EH (cell line): Measurements from ENCODE around the gene GJC2.
A peak's percentile ranks its signal among the peaks of the same experiment; 100 is the strongest.

Source experiments
- DNase-seq: peaks from one replicate; pipeline ENCODE4 v3.0.0-alpha.2; 2015; ENCODE audit warnings: low read depth

The GJC2 gene

DNA sequence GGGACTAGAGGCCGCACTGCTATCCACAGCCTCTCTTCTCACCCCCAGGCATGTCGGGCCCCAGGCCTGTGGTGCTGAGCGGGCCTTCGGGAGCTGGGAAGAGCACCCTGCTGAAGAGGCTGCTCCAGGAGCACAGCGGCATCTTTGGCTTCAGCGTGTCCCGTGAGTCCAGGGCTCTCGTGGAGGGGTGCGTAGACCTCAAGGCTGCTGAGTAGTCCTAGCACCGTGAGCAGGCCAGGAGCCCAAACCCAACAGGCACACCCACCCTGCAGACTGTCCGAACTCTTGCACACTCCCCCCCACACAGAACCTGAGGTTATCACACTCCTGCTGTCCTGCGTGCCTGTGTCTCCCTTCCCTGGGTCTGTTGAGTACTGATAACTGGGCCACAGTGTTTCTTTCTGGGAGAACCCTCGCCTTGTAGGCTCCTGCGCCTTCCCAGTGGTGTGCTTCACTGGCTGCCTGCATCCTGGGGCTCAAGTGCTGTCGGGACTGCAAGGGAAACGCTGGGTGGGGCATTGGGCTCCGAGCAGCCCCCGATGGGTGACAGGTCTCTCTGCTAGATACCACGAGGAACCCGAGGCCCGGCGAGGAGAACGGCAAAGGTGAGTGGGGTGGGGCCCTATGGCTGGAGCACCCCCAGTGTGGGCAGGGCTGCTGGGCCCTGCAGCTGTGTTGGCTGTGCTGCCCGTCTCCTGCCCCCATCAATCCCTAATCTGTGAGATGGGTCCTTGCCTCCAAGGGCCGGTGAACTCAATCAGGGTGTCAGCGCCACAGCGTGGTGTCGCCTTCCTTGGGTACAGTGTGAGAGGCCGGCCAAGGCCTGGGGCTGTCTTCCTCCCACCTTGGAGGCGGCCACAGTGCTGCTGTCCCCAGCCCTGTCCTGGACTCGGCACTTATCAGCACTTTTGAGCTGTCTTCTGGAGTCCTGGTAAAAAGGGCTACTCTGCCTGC, 4.0 kb upstream of the GJC2 start:
- no peak for DNase-seq

DNA sequence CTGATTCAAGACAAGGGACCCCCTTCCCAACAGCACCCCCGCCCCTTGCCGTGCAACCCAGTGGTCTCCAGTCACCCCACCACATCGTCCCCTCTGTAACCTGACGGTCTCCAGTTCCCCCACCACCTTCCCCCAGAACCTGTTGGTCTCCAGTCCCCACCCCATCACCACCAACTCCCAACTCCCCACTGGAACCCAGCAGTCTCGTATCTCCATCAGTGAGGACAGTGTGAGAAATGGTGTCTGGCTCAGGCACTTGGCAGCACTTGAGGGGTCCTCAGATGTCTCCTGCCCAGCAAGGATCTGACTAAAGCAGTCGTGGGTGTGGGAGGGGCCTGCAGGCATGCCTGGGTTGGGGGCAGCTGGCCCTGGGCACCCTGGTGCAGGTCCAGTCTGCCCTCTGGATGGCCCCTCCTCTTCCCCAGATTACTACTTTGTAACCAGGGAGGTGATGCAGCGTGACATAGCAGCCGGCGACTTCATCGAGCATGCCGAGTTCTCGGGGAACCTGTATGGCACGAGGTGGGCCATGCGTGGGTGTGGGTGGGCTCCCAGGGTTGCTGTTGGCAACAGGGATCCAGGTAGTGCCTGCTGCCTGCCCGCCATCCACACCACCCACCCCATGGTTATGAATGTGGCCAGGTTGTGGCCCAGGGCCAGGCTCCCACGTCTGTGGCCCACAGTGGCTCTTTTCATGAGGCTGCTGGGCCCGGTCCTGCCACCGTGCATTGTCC, 3.1 kb upstream of the GJC2 start:
- no peak for DNase-seq

DNA sequence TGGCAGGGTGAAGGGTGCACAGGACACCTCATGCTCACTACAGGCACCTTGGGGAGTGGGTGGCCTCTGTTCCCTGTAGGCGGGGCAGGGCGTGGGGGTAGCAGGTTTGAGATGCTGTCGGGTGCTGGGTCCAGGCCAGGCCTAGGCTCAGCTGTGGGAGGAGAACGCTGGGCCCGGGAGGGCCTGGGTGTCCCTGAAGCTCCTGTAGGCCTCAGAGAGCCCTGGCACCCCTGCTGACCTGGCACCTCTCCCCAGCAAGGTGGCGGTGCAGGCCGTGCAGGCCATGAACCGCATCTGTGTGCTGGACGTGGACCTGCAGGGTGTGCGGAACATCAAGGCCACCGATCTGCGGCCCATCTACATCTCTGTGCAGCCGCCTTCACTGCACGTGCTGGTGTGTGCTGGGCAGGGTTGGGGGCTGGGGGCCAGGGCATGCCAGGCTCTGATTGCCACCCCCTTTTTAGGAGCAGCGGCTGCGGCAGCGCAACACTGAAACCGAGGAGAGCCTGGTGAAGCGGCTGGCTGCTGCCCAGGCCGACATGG, 2.5 kb upstream of the GJC2 start:
- no peak for DNase-seq

DNA sequence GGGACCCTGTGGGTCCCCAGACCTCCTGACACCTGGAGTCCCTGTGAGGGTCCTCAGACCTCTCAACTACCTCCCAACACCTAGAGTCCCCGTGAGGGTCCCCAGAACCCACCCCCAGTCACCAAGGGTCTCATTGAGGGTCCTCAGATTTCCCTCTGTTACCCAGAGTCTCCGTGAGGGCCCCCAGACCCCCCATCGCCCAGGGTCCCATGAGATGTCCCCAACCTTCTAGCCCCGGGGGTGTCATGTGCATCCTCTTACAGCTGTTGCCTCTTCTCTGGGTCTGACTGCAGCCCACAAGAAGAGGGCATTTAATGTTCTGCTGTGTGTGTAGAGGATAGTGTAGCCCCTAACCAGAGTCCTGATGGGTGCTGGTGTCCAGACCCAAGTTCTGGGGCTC, 2.0 kb upstream of the GJC2 start:
- DNase-seq: no peak

DNA sequence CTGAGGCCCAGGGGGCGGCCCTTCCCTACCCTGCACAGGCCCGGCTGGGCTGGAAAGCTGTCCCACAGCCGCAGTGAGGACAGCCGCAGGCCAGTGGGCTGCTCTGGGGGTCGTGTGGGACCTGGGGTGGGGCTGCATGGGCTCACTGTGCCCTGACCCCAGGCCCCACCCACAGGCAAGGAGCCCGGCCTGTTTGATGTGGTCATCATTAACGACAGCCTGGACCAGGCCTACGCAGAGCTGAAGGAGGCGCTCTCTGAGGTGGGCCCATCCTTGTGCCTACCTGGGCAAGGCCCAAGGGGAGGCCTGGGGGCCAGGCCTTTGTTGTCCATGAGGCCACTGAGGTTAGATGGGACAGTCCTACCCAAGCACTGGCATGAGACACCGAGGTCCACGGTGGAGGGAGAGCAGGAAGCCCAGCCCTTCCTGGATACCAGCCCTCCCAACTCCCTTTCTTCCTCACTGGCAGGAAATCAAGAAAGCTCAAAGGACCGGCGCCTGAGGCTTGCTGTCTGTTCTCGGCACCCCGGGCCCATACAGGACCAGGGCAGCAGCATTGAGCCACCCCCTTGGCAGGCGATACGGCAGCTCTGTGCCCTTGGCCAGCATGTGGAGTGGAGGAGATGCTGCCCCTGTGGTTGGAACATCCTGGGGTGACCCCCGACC, 1.4 kb upstream of the GJC2 start:
- DNase-seq: peak; percentile 17

DNA sequence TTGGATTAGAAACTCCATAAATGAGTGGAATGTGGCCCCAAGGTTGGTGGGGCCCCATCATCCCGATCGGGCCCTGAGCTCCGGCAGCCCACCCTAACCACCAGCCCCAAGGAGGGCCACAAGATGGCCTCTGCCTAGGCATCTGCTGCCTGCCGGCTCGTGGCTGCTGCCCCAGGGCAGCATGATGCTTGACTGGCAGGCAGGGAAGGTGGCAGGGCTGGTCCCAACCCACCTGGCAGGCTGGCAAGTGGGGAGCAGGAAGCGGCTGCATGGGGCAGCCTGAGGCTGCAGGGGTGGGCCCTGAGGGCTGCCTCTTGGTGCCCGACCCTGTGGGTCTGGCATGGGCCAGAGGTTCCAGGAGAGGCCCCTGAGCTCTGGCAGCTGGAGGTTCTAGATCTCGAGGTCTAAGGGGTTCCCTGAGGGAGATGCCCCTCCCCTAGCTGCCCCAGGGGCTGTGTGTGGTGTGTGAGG, 760 bp upstream of the GJC2 start:
- no peak for DNase-seq

DNA sequence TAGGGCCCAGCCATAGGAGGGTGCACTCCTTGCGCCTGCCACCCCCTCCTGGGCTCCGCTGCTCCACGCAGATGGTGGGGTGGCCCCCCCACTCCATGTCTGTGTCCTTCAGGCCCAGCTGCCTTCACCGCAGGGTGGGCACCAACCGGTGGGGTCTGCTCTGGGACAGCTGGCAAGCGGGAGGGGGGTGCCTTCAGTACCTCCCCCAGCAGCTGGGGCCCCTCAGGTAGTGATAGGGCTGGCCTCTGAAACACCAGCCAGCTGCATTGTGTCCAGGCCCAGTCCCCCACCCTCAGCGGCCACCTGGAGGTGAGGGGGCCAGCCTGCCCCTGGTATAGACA, 360 bp downstream of the GJC2 start:
- no peak for DNase-seq

DNA sequence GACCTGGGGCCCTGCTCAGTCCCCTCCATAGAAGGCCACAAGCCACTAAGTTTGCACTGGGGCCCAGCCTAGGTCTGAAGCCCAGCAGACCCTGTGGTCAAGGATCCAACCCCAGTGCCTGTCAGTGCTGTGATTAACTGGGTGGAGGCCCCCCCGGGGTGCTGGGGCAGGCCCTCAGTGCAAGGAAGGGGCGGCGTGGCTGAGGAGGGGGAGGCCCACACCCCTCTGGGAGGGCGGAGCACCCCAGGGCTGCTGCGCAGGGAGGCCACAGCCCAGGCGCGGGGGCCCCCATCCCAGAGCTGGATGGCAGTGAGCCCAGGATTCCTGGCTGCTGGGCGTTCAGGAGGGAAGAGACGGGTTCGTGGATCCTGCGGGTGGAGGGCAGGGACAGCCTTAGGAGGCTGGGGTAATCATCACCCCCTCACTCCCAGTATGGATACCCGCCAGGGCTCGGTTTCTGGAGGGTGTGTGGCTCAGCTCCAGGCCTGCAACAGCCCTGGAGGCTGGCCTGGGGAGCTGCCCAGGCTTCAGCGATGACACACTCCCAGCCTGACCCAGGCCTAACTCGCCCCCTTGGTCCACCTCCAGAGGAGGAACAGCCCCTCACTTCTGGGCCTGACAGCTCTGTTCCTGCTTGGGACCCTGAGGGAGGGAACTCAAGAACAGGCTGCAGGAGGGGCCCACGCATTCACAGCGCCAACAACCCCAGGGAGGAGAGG, 890 bp downstream of the GJC2 start:
- DNase-seq: peak; percentile 77

DNA sequence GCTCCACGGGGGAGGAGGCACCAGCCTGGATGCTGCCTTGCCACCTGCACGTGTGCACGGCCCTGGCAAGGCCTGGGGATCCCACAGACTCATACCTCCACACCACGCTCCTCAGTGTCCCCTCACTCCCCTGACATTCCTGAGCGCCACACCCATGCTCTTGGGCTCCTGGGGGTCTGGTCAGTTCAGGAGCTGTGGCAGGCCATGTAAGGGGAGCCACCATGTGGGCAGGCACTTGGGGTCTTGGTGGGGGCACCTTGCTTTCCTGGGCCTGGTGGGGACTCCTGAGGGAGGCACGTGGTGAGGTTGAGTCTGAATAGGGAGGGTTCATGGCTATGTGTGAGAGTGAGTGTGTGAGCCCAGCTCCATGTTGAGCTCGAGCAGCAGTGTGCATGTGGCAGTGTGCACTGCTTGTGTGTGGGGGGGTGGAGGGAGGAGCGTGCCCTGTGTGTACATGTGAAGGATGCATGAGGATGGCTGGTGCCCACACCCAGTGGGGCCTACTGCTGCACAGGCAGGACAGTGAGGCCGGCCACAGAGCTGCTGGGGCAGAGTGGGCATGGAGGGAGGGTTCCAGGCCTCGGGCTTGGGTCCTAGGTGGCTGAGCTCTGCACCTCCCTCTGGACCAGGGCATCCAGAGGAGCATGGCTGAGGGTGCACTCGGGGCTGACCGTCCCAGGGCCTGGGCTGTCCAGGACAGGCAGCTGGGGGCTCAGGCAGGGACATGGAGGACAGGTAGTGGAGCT, 1.6 kb downstream of the GJC2 start:
- DNase-seq: no peak

DNA sequence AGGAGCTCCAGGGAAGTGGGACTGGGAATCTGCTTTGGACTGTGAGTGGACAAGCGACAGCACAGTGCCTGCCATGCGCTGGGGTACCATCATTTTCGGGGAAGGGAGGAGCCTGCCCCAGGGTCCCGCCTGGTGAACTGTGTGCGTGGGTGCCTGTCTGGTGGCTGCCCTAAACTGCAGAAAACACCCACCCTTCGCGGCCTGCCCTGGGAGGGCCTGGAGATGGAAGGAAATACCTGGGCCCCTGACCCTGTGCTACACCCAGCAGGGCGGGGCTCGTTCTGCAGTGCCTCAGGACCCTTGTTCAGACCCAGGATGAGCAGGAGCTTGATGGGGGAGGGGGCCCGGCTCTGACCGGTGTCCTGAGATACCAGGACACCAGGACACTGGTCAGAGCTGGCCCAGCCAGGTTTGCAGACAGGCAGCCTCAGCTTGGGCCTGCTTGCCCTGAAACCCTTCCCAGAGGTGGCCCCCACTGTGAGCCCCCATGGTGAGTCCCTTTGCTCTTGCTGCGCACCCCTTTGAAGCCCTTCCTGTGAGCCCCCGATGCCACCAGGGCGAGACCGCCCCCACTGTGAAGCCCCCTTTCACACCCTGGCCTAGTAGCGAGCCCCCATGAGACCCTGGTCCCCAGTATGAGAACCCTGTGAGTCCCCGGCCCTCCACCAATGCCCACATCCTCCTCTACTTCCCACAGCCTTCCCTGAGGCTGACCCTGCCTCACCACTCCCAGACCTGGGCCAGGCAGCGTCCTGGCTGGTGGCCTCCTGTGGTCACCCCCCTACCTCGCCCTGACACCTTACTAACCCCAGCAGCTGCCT, 2.6 kb downstream of the GJC2 start:
- no peak for DNase-seq

DNA sequence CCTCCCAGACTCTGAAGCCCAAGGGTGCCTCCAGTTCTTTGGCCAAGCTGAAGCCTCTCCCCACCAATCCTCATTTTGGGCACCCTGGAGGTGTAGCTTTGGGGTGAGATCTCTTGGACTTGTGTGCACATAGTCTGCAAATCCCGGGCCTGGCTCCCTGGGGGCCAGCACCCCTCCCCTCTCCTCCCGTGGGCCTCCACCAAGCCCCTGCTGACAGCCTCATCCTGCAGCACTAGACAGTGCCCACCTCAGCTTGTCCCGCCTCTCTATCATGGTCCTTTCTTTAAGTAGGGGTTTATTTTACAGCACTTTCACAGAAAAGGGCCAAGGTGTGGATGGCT, 3.2 kb downstream of the GJC2 start:
- no peak for DNase-seq

DNA sequence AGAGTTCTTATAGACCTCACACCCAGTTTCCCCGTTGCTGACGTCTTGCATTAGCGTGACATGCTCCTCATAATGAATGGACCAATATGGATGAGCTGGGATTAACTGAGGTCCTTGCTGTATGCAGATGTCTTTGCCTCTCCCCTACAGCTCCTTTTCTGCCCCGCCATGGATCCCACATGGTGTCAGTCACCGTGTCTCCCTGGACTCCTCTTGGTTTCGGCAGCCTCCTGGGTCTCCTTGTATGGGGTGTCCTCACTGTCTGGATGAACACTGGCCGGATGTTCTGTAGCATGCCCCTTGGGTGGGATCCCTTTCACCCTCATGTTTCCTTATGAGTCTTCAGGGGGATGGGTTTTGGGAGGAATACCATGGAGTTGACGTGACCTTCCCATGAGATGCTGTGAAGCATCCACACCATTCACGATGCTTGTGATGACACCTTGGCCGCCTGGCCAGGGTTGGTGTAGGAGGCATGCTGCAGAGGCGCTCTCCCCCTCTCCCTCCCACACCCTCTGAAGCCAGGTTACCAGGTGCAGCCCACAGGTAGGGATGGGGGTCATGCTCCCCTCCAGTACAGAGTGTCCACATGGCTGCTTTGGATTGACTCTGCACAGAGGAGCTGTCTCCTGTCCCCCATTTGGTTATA, 4.4 kb downstream of the GJC2 start:
- no peak for DNase-seq

DNA sequence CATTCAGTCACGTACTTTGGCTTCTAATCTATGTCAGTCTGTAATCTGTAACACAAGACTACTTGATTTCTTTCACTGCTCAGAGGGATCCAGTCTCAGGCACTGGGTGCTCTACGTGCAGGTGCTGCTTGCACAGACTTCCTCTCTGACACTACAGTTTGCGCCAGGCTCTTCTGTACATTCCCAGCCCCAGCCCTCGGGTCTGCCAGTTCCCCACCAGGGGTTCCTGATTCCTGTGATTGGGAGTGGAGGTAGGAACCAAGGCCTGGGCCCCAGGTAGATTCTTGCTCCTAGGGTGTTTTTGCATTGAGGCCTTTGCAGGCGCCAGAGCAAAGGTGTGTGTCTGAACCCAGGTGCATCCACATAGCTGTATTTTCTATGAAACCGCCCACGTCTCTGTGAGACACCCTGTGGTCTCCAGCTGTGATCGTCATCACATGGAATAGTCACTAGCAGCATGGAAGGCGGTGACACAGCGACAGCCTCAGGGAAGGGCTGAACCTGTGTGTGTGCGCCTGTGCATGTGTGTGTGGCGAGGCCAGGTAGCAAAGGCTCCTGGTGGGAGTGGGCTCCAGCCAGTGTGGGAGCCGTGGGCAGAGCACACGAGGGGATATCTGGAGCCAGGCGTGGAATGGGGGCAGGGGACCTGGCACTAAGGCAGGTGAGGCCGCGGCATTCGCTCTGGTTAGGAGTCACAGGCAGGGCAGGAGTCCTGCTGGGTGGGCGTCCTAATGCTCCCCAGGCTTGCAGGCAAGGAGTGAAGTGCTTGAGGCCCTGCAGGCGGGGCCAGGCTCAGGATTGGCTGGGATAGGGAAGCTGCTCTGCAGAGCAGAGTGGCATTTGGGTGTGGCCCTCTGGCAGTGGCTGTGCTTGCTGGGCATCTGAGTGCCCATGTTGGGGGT, 5.2 kb downstream of the GJC2 start:
- DNase-seq: no peak

DNA sequence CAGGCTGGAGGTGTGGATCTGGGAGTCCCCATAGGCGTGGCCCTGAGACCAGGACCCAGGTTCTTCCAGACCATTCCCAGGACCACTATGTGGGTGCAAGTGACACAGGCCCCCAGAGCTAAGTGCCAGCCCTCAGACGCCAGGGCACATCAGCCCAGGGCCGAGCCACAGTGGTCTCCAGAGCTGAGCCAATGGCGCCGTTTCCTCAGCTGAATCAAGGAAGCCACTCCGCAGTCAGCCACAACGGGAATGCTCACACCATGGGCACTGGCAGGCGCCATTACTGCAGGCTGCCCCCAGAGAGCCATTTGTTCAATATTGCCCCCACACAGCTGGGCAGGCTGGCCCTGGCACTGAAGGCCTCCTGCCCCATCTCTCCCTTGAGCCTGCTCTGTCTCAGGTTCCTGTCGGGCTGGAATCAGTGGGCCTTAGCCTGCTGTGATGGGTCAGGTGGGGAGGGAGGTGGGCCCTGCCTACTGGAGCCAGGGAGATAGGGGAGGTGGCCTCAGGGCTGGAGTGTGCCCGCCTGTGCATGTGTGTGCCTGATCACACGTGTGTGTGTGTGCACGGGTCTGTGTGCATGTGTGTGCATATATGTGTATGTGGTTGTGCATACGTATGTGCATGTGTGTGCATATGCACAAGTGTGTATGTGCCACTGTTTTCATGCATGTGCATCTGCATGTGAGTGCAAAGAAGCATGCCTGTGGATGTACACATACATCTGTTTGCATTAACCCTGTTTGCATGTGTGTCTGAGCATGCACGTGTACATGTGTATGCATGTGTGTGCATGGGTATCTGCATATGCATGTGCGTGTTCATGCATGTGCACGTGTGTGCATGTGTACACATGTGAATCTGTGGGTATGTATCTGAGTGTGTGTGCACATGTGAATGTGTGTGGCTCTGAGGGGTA, 6.1 kb downstream of the GJC2 start:
- no peak for DNase-seq

DNA sequence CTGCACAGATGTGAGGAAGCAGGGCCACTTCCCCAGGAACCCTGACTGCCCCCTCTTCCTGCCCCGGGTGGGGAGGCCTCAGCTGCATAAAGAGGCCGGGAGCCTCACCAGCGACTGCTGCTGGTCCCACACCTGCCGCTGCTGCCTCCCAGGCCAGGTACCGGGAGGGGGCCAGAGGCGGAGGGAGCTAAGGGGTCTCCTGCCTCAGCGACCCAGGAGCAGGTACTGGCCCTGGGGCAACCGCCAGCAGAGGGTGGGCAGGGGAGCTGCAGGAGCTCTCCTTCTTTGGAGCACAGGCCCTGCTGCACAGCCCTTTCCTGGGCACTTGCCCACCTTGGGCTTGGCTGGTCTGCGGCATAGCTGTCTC, 6.8 kb downstream of the GJC2 start:
- no peak for DNase-seq

DNA sequence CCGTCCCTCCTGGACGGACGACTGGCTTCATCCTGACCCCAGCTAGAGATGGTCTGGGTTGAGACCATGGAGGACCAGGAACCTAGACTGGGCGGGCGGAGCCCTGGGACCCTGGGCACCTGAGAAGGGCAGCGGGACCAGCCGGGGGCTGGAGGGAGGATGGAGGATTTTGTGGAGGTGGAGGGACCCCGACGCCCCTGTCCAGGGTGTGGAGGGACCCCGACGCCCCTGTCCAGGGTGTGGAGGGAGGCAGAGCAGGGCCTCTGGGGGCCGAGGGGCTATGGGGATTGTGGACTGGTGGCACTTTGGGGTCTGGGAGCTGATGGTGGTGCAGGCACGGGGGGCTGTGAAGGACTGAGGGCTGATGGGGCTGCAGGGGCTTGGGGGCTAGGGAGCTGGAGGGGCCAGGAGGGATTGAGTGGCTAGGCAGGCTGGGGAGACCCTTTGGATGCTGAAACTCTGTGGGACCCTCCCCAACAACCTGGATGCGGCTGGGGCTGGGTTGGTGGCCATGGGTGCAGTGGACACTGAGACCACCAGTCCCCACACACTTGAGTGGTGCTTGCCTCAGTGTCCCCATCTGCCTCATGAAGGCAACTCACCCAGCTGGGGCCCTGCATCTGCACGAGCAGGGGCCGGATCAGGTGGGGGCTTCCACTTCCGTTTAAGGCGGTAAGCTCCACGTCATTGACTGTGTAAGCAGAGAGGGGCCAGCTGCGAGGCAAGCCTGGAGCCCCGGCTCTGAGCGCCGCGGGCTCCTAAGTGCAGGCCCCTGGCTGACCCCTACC, 7.4 kb downstream of the GJC2 start:
- DNase-seq: no peak

DNA sequence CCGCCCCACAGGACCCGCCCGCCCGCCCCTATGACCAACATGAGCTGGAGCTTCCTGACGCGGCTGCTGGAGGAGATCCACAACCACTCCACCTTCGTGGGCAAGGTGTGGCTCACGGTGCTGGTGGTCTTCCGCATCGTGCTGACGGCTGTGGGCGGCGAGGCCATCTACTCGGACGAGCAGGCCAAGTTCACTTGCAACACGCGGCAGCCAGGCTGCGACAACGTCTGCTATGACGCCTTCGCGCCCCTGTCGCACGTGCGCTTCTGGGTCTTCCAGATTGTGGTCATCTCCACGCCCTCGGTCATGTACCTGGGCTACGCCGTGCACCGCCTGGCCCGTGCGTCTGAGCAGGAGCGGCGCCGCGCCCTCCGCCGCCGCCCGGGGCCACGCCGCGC, 8.0 kb downstream of the GJC2 start:
- DNase-seq: no peak
